Measurements from ENCODE around the gene FAM151A.

FAM151A gene

DNA sequence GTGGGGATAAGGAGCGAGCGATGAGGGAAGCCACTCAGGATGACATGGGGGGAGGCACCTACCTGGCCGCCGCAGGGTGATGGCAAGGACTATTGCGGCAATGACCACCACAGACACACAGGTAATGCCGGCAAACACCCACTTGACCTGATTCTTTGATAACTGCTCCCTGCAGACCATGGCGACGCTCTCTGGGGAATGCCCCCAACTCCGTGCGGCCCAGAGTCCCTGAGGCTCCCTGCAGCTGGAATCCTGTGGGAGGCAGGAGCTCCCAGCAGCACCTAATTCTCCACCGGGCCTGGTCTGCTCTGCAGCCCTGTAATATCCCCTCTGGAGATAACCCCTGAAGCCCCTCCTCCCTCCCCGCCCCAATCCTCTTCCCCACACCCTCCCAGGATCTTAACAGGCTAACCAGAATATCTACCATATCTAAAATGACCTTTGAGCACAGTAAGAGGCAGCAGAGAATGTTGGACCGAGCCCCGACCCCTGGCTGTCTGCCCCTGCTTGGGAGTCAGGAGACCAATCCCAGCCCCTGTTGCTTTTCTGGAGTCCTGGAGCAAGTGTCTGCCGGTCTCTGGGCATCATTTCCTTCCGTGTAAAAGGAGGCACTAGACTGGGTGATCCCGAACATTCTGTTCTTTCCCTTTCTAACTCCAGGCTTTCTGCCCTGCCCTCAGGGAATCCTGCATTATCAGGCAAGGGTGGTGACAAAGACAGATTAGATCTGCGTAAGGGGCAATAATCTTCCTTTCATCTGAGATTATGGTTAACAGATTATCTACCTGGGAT is at the start of gene FAM151A:
FAM151A (minus strand) TSS at position 310 of the 792 bp plus-strand sequence; CDS start at position 180, 130 bp downstream.
- no peak for DNase-seq (ENCODE audit: low read depth)

DNA sequence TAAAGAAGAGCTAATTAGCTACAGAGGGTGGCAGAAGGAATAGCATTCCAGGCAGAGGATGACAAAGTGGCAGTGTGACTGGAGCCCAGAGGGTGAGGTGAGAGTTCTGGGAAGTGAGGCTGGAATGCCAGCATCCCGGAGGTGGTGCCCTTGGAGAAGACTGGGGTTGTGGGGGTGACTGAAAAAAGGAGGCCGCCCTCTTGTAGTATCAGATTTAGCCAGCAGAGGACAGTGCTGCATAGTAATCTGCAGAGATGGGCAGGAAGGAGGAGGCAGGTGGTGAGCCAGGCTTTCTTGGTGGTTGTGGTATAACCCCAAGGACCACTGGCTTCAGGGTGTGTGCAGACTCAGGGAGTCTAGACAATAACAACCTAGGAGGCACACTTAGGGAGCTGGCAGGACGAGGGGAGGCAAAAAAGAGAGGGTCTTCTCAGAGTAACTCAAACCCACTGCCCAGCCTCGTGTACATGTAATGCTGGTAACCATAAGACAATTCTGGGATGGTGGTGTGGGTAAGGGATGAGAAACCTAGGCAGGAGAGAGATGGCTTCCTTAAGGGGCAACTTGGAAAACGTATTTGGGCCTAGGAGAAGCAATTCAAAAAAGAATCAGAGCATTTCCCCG is 48.8 kb upstream of the FAM151A start:
- DNase-seq (ENCODE audit: low read depth), result peak; percentile 18

DNA sequence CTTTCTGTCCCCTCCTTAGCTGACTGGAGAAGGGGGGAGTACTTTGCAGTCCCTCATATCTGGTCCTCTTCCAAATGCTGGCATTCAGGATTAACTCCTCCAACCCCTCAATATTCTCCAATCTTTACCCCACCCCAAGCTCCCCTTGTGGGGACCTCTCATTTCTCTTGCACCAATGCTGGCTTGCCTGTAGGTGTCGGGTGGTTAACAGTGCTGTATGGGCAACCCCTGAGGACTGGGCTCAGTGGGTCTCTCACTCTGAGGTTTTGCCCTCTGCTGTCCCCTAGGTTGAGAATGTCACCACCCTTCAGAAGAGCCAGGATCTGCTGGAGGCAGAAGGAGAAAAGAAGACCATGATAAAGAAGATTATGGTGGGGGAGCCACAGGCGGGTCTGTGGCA is 45.2 kb upstream of the FAM151A start:
- no peak for DNase-seq (ENCODE audit: low read depth)

DNA sequence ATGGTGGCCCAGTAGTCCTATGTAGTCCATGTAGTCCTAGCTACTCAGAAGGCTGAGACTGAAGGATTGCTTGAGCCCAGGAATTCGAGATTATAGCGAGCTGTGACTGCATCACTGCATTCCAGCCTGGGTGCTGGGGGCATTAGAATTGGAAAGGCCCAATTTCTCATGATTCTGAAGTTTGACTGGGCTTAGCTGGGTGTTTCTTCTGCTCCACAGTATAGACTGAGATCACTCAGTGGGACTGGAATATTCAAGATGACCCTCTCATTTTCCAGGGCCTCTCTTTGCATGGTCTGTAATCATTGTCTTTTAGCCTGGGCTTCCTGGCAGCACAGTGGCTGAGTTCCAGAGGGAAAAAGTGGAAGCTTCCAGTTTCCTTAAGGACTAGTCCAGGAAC is 44.5 kb upstream of the FAM151A start:
- no peak for DNase-seq (ENCODE audit: low read depth)

DNA sequence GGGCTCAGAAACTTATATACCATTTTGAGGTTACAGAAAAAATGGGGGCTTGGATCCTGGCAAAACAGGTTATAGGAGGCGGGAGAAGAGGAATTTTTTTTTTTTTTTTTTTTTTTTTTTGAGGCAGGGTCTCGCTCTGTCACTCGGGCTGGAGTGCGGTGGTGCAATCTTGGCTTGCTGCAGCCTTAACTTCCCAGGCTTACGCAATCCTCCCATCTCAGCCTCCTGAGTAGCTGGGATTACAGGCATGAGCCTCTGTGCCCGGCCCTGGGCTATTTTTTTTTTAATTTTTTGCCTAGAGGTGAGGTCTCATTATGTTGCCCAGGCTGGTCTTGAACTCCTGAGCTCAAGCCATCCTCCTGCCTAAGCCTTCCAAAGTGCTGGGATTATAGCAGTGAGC is 43.0 kb upstream of the FAM151A start:
- DNase-seq (ENCODE audit: low read depth), result no peak

DNA sequence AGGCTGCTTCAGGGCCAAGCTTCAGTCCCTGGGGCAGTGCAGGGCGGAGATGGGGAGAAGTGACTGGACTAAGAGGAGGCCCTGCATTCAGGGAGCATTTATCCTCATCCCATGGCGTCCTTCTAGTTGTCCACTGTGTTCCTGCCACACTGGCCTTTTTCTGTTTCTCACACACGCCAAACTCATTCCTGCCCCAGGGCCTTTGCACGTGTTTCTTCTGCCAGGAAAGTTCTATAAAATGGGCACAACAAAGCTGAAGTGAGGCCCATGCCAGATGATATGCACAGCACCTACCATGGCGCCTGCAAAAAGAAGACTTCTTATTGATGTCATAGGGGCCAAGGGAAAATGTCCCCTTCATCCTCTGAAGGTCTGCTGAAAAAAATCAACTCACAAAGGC is 42.5 kb upstream of the FAM151A start:
- DNase-seq (ENCODE audit: low read depth), result no peak

DNA sequence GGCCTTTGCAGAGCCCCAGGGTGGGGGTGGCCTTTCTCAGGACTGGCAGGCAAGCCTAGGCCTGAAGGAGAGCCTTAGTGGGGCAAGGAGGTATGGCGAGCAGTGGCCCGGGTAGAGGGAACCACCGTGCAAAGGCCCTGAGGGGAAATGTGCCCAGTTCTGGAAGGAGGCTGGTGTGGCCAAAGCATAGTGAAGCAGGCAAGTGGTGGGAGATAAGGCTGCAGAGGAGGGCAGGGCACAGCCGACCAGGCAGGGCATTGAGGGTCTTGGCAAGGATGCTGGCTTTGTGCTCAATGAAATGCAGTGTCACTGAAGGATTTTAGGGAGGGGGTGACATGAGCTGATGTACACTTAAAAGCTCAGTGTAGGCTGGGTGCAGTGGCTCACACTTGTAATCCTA is 41.0 kb upstream of the FAM151A start:
- DNase-seq (ENCODE audit: low read depth), result no peak

DNA sequence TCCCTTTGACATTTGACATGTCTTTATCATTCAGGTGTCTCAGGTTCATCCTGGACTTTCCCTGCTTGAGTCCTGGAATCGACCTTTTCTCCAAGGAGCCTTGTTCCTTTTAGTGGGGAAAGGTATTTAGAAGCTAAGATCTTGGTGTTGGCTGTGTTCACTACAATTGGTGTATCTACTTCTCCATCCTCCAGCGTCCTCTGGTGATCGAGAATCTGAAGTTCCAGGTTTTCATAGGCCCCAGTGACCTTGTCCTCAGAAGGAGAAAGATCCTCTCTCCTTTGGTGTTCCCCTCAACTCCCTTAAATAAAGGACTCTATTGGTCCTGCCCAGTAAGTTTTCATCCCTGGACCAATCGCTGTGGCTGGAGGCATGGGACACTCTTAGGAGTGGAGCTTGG is 40.4 kb upstream of the FAM151A start:
- DNase-seq (ENCODE audit: low read depth), result no peak

DNA sequence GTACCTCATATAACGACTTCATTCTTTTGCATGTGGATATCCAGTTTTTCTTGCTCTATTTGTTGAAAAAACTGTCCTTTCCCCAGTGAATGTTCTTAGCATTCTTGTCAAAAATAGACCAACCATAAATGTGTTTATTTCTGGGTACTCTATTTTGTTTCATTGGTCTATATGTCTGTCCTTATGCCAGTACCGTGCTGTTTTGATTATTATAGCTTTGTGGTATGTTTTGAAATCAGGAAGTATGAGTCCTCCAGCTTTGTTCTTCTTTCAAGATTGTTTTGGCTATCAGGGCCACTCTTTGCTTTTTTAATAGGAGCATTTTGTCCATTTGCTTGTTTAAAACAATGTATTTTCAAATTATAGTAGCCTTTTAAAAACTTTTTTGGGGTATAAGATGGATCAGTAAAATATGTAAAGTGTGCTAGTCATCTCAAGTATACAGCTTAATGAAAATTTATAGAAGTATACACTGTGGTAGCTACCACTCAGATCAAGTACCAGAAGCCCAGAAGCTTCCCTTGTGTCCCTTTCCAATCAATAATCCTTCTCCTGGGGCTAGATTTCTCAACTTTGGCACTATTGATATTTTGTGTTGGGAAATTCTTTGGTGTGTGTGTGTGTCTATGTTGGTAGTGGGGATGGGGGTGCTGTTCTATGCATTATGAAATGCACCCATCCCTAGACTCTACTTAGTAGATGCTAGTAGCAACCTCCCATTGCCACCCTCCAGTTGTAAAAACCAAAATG is 35.0 kb upstream of the FAM151A start:
- DNase-seq (ENCODE audit: low read depth), result no peak

DNA sequence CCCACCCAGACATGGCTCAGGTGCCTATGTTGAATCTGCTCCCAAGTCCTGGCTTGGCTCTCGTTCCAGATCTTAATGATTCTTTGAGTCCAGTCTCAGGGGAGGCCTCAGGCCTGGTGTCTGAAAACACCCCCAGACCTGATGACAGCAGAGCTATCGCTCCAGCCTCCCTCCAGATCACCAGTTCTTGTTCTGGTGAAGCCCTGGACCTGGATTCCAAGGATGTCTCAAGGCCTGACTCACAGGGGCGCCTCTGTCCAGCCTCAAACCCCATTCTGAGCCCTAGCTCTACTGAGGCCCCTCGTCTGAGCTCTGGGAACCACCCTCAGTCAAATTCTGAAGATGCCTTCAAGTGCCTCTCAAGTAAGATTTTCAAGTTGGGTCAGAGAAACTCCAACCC is 29.7 kb upstream of the FAM151A start:
- no peak for DNase-seq (ENCODE audit: low read depth)

DNA sequence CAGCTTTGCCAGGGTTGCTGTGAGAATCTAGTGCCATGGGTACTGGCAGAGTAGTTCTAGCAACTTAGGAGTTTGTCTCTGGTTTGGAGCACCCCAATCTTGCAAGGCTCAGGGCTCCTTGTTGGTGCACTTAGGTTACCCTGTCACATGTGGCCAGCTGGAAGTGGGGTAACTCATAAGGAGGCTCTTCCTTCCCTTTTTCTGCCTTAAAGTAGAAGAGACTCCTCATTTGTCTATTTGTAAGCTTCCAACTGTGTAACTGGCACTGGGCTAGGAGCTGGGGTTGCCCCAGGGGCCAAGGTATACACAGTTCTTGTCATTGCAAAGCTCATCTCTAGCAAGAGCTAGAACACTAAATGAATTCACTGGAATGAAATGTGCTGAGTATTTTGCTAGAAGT is 28.8 kb upstream of the FAM151A start:
- no peak for DNase-seq (ENCODE audit: low read depth)

DNA sequence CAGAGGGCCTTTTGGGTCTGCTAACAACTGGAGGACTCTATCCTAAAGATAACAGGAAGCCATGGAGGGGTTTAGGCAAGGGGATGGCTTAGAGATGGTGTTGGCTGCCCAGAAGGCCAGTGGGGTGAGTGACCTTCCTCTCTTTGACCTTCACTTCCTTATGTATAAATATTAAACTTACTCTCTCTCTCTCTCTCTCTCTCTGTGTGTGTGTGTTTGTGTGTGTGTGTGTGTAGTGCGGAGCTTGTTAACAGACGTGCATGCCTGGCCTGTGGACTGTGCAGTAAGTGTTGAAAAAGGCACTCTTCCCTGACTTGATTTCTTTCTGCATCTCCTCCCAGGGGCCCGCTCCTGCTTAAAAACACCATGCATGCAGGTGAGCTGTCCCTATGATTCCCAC is 28.3 kb upstream of the FAM151A start:
- no peak for DNase-seq (ENCODE audit: low read depth)

DNA sequence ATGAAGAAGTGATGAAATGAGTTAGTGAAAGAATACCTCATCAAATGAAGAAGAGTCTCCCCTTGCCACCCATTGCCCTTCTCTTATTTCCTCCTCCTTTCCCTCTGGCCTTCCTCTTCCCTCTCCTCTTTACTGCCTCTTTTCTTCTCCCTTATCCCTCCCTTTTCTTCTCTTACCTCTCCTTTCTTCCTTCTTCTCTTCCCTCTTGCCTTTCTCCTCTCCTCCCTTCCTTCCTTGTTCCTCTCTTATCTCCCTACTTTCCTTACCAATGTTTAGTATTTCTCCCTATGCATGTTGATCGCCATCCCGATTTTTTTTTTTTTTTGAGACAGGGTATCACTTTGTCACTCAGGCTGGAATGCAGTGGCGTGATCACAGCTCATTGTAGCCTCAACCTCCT is 27.1 kb upstream of the FAM151A start:
- DNase-seq (ENCODE audit: low read depth), result no peak

DNA sequence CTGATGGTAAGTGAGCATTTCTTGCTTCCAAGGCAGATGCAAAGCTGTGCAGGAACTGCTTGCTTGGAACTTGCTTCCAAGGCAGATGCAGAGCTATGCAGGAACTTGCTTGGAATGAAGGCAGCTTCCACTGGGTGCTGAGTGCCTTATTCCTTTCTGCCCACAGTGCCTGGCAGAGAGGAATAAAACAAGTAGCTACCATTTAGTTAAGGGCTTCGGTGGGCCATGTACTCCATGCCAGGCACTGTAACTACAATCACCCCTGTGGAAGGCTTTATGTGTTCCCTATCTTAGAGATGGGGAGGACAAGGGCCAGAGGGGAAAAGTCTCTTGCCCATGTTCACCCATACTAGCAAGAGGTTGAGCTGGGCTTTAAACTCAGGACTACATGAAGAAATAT is 26.6 kb upstream of the FAM151A start:
- DNase-seq (ENCODE audit: low read depth), result no peak

DNA sequence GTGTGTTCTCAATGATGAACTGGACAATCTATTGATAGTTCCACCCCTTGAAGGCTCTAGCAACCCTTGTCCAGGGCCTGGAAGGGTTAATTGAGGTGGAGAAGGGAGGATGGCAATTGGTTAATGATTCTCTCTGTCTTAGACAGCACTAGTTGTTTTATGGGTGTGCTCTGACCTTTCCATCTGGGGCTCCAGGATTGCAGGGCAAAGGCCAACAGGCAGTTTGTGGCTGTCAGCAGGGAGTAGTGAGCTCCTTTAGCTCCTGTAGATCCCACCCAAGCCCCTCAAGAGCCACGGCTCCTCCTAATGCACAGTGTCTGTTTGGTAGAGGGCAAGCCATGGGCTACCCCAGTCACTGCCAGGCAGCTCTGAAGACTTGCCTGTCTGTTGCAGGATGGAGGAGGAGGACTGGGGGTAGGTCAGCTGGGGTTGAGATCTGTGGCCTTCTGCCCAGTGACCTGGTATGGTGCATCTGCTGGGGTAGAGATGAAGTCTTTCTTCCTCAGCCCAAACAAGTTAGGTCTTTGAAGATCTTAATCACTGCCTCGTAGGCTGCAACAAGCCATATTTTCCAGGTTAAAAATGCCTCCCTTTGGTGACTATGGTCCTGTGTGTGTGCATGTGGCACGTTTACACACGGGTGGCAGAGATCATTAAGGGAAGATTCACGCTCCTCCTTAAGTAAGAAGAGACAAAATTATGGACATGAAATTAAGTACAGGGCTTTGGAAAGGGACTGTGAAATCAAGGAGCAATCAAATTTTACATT is 26.0 kb upstream of the FAM151A start:
- no peak for DNase-seq (ENCODE audit: low read depth)

DNA sequence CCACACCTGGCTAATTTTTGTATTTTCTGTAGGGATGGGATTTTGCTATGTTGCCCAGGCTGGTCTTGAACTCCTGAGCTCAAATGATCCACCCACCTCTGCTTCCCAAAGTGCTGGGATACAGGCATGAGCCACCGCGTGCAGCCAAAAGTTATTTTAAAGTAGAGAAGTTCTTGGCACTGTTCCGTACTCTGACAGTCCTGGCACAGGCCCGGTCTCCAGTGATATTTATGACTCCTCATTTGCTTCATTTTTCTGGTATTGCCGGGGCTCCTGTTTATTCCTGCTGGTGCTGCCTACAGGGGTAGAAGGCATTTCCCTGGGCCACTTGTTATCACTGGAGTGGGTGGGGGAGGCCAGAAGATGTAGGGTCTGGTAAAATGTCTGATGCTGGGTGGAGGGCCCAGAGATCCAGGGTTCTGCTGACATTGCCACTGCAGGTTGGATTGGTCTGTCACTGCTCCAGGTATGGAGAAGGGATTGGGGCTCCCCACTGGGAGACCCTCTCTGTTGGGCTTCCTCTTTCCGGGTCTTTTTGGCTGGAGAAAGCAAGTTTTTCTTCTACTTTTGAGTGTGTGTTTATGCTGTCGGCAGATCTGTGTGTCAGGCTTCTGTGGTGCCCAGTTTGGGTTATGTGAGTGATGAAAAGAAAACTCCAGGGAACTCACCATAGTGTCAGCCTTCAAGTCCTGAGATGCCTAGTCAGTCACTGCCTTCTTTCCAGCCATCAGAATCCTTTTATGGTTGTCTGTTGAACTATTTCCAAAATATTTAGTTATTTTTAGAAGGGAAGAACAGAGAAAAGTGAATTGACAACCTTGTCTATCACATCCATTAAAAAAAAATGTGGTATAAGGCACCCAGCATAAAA is 22.7 kb upstream of the FAM151A start:
- DNase-seq (ENCODE audit: low read depth), result no peak

DNA sequence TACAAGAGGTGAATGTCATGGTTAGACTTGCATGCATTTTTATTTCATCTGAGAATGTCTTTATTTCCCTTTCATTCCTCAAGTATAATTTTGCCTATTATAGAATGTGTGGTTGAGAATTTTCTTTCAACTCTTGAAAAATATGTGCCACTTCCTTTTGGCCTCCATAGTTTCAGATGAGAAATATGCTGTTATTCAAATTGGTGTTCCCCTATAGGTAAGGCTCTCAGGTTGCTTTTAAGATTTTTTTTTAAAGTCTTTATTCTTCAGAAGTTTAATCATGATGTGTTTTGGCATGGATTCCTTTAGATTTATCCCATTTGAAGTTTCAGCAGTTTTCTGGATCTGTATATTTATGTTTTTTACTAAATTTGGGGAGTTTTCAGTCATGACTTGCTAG is 20.4 kb upstream of the FAM151A start:
- DNase-seq (ENCODE audit: low read depth), result no peak

DNA sequence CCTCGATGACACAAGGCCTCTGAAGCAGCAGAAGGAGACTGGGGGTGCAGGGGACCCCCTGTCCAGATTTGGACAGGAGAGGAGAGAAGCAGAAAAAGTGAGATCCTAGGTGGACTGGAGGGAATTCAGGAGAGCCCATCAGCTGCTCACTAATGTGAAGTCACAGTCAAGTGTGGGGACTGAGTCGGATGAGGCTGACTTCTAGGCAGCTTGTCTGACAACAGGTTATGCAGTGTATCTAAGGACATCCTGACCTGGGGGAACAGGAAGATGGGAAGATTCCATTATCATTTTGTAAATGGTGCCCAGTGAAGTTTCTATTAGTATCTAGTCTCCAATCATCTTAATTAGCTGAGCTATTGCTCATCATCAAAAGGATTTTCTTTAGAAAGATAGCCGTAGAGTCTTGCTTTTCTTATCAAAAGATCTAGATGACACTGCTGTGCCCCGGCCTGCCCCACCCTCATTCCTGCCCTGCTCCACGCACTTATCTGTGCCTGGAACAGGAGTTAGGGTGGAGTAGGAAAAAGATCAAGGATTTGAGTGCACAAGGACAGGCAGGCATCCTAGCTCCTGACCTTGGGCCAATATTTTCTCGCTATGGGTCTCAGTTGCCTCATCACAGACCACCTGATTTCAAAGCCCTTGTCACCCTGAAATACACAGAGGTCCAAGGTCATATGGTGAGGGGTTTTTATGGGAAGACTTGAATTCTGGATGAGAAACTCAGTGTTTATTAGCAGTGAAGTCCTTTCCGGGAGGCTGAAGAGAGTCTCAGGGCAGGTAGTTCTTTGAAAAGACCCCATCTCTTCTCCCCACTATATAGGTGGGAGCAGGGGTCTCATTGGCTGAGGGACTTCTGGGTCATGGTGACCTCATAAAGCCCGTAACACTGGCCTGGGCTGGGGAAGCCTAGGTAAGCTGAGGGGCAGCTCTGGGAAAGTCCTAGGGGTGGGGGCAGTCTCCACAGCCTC is 17.8 kb upstream of the FAM151A start, which contains the start of gene MROH7:
MROH7 (plus strand) TSS at position 924 of the 974 bp plus-strand sequence. CDS start 11,141 bp downstream, outside the sequence.
- DNase-seq (ENCODE audit: low read depth), result no peak

DNA sequence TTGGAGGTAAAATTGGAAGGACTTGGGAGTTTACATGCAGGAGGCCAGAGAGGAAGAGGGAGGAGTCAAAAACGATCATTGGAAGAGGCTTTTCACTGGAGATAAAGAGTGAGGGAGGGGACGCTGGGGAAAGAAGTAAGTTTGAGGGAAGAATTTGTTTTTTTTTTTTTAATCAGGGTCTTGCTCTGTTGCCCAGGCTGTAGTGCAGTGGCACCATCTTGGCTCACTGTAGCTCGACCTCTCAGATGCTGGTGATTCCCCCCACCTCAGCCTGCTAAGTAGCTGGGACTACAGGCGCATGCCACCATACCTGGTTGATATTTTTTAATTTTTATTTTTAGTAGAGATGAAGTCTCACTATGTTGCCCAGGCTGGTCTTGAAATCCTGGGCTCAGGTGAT is 17.0 kb upstream of the FAM151A start:
- DNase-seq (ENCODE audit: low read depth), result no peak
